ENCODE results near the gene FAM83G. TPM values are rescaled to one million over a fixed set of nuclear protein-coding genes. Genes with fewer than 3 reads are reported as not detected.

Gene FAM83G
- total RNA-seq, 1 experiment from 2014 or later = 24.3 TPM

DNA sequence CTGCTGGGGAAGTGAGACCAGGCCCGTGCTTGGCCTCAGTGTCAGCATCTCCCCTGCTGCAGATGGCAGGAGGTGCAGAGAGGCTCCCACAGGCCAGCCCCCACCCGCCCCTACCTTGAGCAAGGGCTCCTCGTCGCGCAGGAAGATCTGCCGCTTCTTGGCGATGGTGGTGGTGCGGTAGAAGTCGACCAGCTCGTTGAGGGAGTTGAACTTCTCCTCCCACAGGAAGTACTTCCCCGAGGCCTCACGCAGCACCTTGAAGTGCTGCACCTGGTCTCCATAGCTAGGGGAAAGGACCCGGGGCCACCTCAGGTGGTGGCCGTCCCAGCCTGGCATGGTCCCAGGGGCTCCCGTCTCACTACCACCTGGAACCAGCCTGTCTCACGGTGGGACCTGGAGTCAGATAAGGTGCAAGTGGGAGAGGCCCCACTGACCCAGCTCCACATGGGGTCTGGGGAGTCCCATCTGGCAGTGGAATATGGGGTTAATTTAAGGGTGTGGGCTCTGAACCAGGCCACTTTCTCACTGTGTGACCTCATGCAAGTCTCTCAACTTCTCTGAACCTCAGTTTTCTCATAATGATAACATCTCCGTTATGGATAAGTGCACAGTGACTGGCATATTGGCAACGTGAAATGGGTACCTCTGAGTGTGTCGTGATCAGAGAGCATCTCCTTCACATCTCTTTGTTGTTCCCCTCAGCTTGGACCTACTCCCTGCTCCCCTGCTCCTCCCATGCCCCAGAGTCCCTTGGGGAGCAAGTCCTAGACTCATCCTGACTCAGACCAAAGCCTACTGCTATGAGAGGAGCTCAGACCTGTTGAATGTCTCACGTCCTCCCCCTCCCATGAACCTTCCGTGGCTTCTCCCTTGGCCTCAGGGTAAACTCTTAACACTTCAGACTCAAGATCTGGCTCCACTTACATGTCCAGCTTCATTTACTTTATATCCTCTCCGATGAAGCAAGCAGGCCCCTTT lies 19.8 kb upstream of the FAM83G start:
- CTCF ChIA-PET = no interaction called here
- Histone ChIP-seq H3K36me3 (ENCODE audit: control insufficient read depth, insufficient read depth, low read length) (no peaks in the 10 kb centered on the region), H3K9me3 (no peaks in the 10 kb centered on the region), H3K4me3 (ENCODE audit: low read depth, low read length) (no peak overlapping the region), H3K27me3 (replicated peaks; ENCODE audit: control insufficient read depth, insufficient read depth, low read length) (no peaks in the 10 kb centered on the region), H3K4me1 (no peaks in the 10 kb centered on the region)
- no peak for TF ChIP-seq CTCF (IDR thresholded peaks at IDR 0.05; ENCODE audit: insufficient read depth in 1 of 2, low read depth in 1 of 2, low read length in 1 of 2, severe bottlenecking in 1 of 2, unreplicated experiment in 1 of 2)
- Mint-ChIP-seq H3K36me3 (ENCODE audit: insufficient read depth, unreplicated experiment) (no peaks in the 10 kb centered on the region), H3K27me3 (ENCODE audit: insufficient read depth, unreplicated experiment) (no peaks in the 10 kb centered on the region), H3K27ac (ENCODE audit: unreplicated experiment) (no peak overlapping the region), H3K4me3 (ENCODE audit: unreplicated experiment) (no peak overlapping the region), H3K4me1 (ENCODE audit: low read depth, unreplicated experiment) (peaks cover 6% of the 10 kb centered on the region), H3K9me3 (ENCODE audit: unreplicated experiment) (no peaks in the 10 kb centered on the region)
- intact Hi-C loops (cut with micrococcal nuclease; ENCODE audit: unreplicated experiment) = no loop called here
- DNase-seq = no peak
- BruUV-seq (replicated peaks) = no TSS peak
- POLR2A ChIA-PET = no interaction called here

DNA sequence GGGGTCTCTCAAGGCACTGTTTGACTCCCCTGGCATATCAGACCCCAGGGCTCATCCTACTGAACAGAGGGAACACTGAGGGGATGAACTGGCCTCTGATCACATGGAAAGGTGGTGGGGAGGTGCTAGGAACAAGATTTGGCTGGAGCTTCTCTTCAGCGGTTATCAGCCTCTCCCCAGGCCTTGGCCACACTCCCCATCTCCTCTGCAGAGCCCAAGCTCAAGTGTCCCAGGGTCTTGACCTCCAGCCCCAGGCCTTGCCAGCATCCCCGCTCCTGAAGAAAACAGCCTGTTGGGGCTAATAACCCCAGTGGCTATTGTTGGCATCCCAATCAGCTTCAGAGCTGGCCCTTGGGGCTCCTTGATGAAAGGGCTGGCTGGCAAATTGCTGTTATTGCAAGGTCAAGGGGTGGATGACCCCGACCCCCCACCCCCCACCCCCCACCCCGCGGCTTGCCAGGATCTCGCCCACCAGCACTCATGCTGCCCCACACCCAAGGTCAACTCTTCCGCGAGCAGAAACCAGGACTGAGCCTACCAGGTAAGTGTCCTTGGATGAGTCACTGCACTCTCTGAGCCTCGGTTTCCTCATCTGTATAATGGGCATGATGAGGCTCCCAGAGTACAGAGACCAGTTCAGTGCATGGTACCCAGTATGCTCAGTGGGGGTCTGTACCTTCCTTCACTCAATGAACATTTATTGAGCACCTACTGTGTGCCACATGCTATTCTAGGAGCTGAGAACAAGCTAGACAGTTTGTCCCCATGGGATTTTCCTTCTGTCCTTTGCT lies 18.8 kb upstream of the FAM83G start:
- no peak for DNase-seq
- Mint-ChIP-seq H3K27me3 (ENCODE audit: insufficient read depth, unreplicated experiment) (no peaks in the 10 kb centered on the region), H3K4me1 (ENCODE audit: low read depth, unreplicated experiment) (peaks cover 6% of the 10 kb centered on the region), H3K4me3 (ENCODE audit: unreplicated experiment) (no peak overlapping the region), H3K36me3 (ENCODE audit: insufficient read depth, unreplicated experiment) (no peaks in the 10 kb centered on the region), H3K27ac (ENCODE audit: unreplicated experiment) (no peak overlapping the region), H3K9me3 (ENCODE audit: unreplicated experiment) (no peaks in the 10 kb centered on the region)
- Histone ChIP-seq H3K27me3 (replicated peaks; ENCODE audit: control insufficient read depth, insufficient read depth, low read length) (no peaks in the 10 kb centered on the region), H3K4me3 (ENCODE audit: low read depth, low read length) (no peak overlapping the region), H3K4me1 (no peaks in the 10 kb centered on the region), H3K9me3 (no peaks in the 10 kb centered on the region), H3K36me3 (ENCODE audit: control insufficient read depth, insufficient read depth, low read length) (no peaks in the 10 kb centered on the region)
- POLR2A ChIA-PET = no interaction called here
- TF ChIP-seq CTCF (IDR thresholded peaks at IDR 0.05; ENCODE audit: insufficient read depth in 1 of 2, low read depth in 1 of 2, low read length in 1 of 2, severe bottlenecking in 1 of 2, unreplicated experiment in 1 of 2) = no peak
- no TSS peak for BruUV-seq (replicated peaks)
- CTCF ChIA-PET = interaction anchor here (1.2 kb wide), 1 partner anchor 62 kb away, joined by 6 read pairs; no protein-coding TSS in a partner anchor
- intact Hi-C loops (cut with micrococcal nuclease; ENCODE audit: unreplicated experiment) = no loop called here

- Histone ChIP-seq H3K9me3 (no peaks in the 10 kb centered on the region), H3K36me3 (ENCODE audit: control insufficient read depth, insufficient read depth, low read length) (no peaks in the 10 kb centered on the region), H3K27me3 (replicated peaks; ENCODE audit: control insufficient read depth, insufficient read depth, low read length) (no peaks in the 10 kb centered on the region), H3K4me1 (no peaks in the 10 kb centered on the region), H3K4me3 (ENCODE audit: low read depth, low read length) (no peak overlapping the region)
- Mint-ChIP-seq H3K36me3 (ENCODE audit: insufficient read depth, unreplicated experiment) (no peaks in the 10 kb centered on the region), H3K4me1 (ENCODE audit: low read depth, unreplicated experiment) (peaks cover 6% of the 10 kb centered on the region), H3K27me3 (ENCODE audit: insufficient read depth, unreplicated experiment) (no peaks in the 10 kb centered on the region), H3K4me3 (ENCODE audit: unreplicated experiment) (no peak overlapping the region), H3K9me3 (ENCODE audit: unreplicated experiment) (no peaks in the 10 kb centered on the region), H3K27ac (ENCODE audit: unreplicated experiment) (no peak overlapping the region)
- no TSS peak for BruUV-seq (replicated peaks)
- POLR2A ChIA-PET = no interaction called here
- TF ChIP-seq CTCF (IDR thresholded peaks at IDR 0.05; ENCODE audit: insufficient read depth in 1 of 2, low read depth in 1 of 2, low read length in 1 of 2, severe bottlenecking in 1 of 2, unreplicated experiment in 1 of 2) = no peak
- intact Hi-C loops (cut with micrococcal nuclease; ENCODE audit: unreplicated experiment) = no loop called here
- no peak for DNase-seq
- CTCF ChIA-PET = interaction anchor here (1.2 kb wide), 1 partner anchor 62 kb away, joined by 6 read pairs; no protein-coding TSS in a partner anchor
Measured at GRCh38 chr17:19022747-19023146, 18.2 kb upstream of the FAM83G start.

All from Caco-2 (cell line).